ENCODE results near the gene ZBTB45. TPM values are rescaled to one million over a fixed set of nuclear protein-coding genes. Genes with fewer than 3 reads are reported as not detected.

Gene ZBTB45
- total and polyA plus RNA-seq, 9 of the 15 experiments (the other 6 are each of a cell fraction or from before 2014, with no cell fraction given): 0.08 to 16.1 (median 1.8) TPM

DNA sequence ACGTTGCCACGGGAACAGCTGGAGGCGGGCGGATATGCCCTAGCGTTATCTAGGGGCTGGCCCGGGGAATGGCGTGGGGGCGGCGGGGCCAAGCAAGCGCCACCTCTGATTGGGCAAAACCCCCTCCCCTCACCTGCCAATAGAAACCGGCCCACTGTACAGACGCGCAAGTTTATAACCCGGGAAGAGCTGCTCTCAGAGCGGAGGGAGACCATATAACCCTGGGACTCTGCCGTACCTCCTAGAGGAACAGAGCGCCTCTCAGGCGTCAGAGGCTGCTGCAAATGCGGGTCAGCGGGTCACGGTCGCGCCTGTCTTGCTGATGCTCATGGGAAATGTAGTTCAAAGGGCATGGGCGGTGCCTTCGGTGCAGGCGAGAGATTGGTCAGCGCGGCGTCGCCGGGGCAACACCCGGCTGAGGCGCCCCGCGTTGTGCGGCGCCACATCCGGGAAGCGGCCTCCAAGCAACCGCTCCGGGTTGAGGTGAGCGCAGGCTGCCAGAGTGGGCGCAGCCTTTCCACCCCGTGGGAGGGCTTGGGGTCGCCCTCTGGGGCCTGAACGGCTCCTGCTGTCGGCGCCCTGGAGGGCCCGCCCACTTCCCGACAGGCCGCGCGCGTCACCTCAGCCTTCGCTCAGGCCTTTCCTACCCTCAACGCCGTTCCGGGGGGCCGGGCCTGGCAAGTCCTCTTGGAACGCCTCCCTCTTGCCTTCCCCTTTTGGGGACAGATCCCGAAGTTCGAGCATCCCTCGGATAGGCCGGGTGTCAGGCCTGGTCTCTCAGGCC lies 43.7 kb downstream of the ZBTB45 start, which contains the start of gene ZNF446 (continued):
- TF ChIP-seq PHF8 (IDR thresholded peaks at IDR 0.05; ENCODE audit: borderline replicate concordance, low read length): peak; percentile 68; the same call in 1 of the 2 replicates
- peak; percentile 62 for TF ChIP-seq HNRNPLL (IDR thresholded peaks at IDR 0.05; ENCODE audit: low read depth, low read length, poor library complexity, severe bottlenecking)
- TF ChIP-seq MECOM (CRISPR knock-in tag; IDR thresholded peaks at IDR 0.05): no peak
- TF ChIP-seq SAP30 (IDR thresholded peaks at IDR 0.05; ENCODE audit: borderline replicate concordance, insufficient read depth, low read depth, low read length, poor library complexity, severe bottlenecking): no peak
- TF ChIP-seq, protein P1, sequence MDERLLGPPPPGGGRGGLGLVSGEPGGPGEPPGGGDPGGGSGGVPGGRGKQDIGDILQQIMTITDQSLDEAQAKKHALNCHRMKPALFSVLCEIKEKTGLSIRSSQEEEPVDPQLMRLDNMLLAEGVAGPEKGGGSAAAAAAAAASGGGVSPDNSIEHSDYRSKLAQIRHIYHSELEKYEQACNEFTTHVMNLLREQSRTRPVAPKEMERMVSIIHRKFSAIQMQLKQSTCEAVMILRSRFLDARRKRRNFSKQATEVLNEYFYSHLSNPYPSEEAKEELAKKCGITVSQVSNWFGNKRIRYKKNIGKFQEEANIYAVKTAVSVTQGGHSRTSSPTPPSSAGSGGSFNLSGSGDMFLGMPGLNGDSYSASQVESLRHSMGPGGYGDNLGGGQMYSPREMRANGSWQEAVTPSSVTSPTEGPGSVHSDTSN (CRISPR knock-in tag; IDR thresholded peaks at IDR 0.05; ENCODE audit: low read depth): no peak
- TF ChIP-seq, protein P1 (tag; conservative IDR thresholded peaks at IDR 0.05; ENCODE audit: low read depth): 0 out of 2 replicates have a peak, but pooled peaks have one; percentile 40
- TF ChIP-seq, protein P2, sequence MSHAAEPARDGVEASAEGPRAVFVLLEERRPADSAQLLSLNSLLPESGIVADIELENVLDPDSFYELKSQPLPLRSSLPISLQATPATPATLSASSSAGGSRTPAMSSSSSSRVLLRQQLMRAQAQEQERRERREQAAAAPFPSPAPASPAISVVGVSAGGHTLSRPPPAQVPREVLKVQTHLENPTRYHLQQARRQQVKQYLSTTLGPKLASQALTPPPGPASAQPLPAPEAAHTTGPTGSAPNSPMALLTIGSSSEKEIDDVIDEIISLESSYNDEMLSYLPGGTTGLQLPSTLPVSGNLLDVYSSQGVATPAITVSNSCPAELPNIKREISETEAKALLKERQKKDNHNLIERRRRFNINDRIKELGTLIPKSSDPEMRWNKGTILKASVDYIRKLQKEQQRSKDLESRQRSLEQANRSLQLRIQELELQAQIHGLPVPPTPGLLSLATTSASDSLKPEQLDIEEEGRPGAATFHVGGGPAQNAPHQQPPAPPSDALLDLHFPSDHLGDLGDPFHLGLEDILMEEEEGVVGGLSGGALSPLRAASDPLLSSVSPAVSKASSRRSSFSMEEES (CRISPR knock-in tag; IDR thresholded peaks at IDR 0.05): no peak
- TF ChIP-seq CREM (IDR thresholded peaks at IDR 0.05; ENCODE audit: low read depth): peak; percentile 92
- TF ChIP-seq ETS2 (tag; IDR thresholded peaks at IDR 0.05; ENCODE audit: borderline replicate concordance, poor library complexity, severe bottlenecking): no peak
- no peak for TF ChIP-seq ZNF79 (CRISPR knock-in tag; IDR thresholded peaks at IDR 0.05; ENCODE audit: low read depth)
- peak in 2 of 3 experiments; percentile 14 to 15 for TF ChIP-seq YY1 (IDR thresholded peaks at IDR 0.05; ENCODE audit: borderline replicate concordance in 1 of 3, control insufficient read depth in 1 of 3, extremely low read depth in 1 of 3, insufficient read depth in 3 of 3, insufficient read length in 1 of 3, insufficient replicate concordance in 2 of 3, low read depth in 1 of 3, low read length in 2 of 3)
- peak; percentile 86 for TF ChIP-seq ELF1 (tag; IDR thresholded peaks at IDR 0.05)
- TF ChIP-seq SETDB1 (IDR thresholded peaks at IDR 0.05; ENCODE audit: low read length): peak; percentile 33
- TF ChIP-seq TFAM (CRISPR knock-in tag; conservative IDR thresholded peaks at IDR 0.05): no peak
- peak; percentile 75; the same call in 1 of the 2 replicates for TF ChIP-seq ELF2 (CRISPR knock-in tag; IDR thresholded peaks at IDR 0.05)
- TF ChIP-seq SOX6 (IDR thresholded peaks at IDR 0.05): peak; percentile 19; the same call in 1 of the 2 replicates
- no peak for TF ChIP-seq ZC3H8 (IDR thresholded peaks at IDR 0.05)
- peak; percentile 48; the same call in 1 of the 2 replicates for TF ChIP-seq HNRNPL (IDR thresholded peaks at IDR 0.05; ENCODE audit: low read depth, low read length)
- TF ChIP-seq CXXC5 (CRISPR knock-in tag; IDR thresholded peaks at IDR 0.05): peak; percentile 92
- 0 out of 2 replicates have a peak, but pooled peaks have one; percentile 72 for TF ChIP-seq TCF7 (IDR thresholded peaks at IDR 0.05; ENCODE audit: borderline replicate concordance)
- peak; percentile 81 to 85 for TF ChIP-seq NRF1 (conservative IDR thresholded peaks at IDR 0.05 in 1 of 2, IDR thresholded peaks at IDR 0.05 in 1 of 2)
- no peak for TF ChIP-seq HMG20B (CRISPR knock-in tag; IDR thresholded peaks at IDR 0.05)
- peak; percentile 80 for TF ChIP-seq ESRRA (IDR thresholded peaks at IDR 0.05; ENCODE audit: borderline replicate concordance, low read depth)
- no peak for TF ChIP-seq ZKSCAN3 (CRISPR knock-in tag; IDR thresholded peaks at IDR 0.05)

Measured in K562 (cell line).